Mammary epithelial cell (primary cell): Measurements from ENCODE around the gene SH2D3A.

ENCODE experiments used
- CTCF ChIP-seq, 2 donors: IDR thresholded peaks in 1 of 2; conservative IDR thresholded peaks in 1 of 2; 2 replicates each; pipeline ENCODE4 v1.5.1; 2011 to 2012; ENCODE audit warnings: inconsistent platforms in 2 of 2, low read length in 2 of 2, mild to moderate bottlenecking in 2 of 2, control low read depth in 1 of 2, low read depth in 1 of 2; ENCODE audit not compliant: insufficient read depth in 1 of 2; ENCODE audit errors: extremely low read depth in 1 of 2
- EZH2 ChIP-seq: IDR thresholded peaks from 2 replicates; pipeline ENCODE4 v1.6.1; 2012; ENCODE audit warnings: low read length, inconsistent platforms, borderline replicate concordance

- no peak for TF ChIP-seq CTCF (conservative IDR thresholded peaks at IDR 0.05 in 1 of 2, IDR thresholded peaks at IDR 0.05 in 1 of 2; ENCODE audit: extremely low read depth in 1 of 2, insufficient read depth in 1 of 2, low read depth in 1 of 2, low read length in 2 of 2)
- no peak for TF ChIP-seq EZH2
Observed at GRCh38 chr19:6718741-6719539, 48.3 kb downstream of the SH2D3A start.
